GM18907 (cell line): ENCODE measurements around the gene RSPRY1.
"Not testable (repeated sequence)": the region's sequence is repeated elsewhere in the genome, so short reads cannot be mapped to it uniquely, and the experiment has no call there.

ENCODE experiments used
- ATAC-seq: cut with Tn5 transposase; IDR thresholded peaks from one replicate; pipeline ENCODE4 v1.9.1; 2021; ENCODE audit warnings: mild to moderate bottlenecking, moderate library complexity; ENCODE audit not compliant: unreplicated experiment

RSPRY1 gene

GRCh38 chr16:57252148-57252721 lies 66.1 kb downstream of the RSPRY1 start:
- ATAC-seq, result no peak

GRCh38 chr16:57253466-57253865 lies 67.3 kb downstream of the RSPRY1 start:
- no peak for ATAC-seq

- no peak for ATAC-seq
Measured at GRCh38 chr16:57255686-57256415, 69.7 kb downstream of the RSPRY1 start.

- no peak for ATAC-seq
Measured at GRCh38 chr16:57256601-57257395, 70.7 kb downstream of the RSPRY1 start.

- no peak for ATAC-seq
Measured at GRCh38 chr16:57257455-57258070, 71.4 kb downstream of the RSPRY1 start.

- no peak for ATAC-seq
Measured at GRCh38 chr16:57258226-57258909, 72.2 kb downstream of the RSPRY1 start.

GRCh38 chr16:57258910-57259475 lies 72.9 kb downstream of the RSPRY1 start:
- no peak for ATAC-seq

GRCh38 chr16:57260294-57260929 lies 74.3 kb downstream of the RSPRY1 start:
- ATAC-seq, result no peak

GRCh38 chr16:57261806-57262205 lies 75.7 kb downstream of the RSPRY1 start:
- ATAC-seq, result no peak

GRCh38 chr16:57262841-57263540 lies 76.9 kb downstream of the RSPRY1 start:
- ATAC-seq, result no peak

- no peak for ATAC-seq
Measured at GRCh38 chr16:57263541-57264351, 77.6 kb downstream of the RSPRY1 start.

GRCh38 chr16:57264381-57264780 lies 78.3 kb downstream of the RSPRY1 start:
- ATAC-seq, result no peak

- no peak for ATAC-seq
Measured at GRCh38 chr16:57264950-57265371, 78.8 kb downstream of the RSPRY1 start.

- ATAC-seq, result no peak
Measured at GRCh38 chr16:57265850-57266530, 79.9 kb downstream of the RSPRY1 start.

- no peak for ATAC-seq
Measured at GRCh38 chr16:57266531-57267260, 80.6 kb downstream of the RSPRY1 start.

- ATAC-seq, result not testable (repeated sequence)
Measured at GRCh38 chr16:57267343-57267742, 81.2 kb downstream of the RSPRY1 start.
